NCI-H1694 treated with DMSO at 0.1 percent for 48 hours (cell line): ENCODE measurements around the gene TMEM69.
"Not testable (repeated sequence)": the region's sequence is repeated elsewhere in the genome, so short reads cannot be mapped to it uniquely, and the experiment has no call there.

Source experiments
- DNase-seq: peaks from one replicate; lab custom pipeline; 2025; lab: John Stamatoyannopoulos, UW

The TMEM69 gene, protein sequence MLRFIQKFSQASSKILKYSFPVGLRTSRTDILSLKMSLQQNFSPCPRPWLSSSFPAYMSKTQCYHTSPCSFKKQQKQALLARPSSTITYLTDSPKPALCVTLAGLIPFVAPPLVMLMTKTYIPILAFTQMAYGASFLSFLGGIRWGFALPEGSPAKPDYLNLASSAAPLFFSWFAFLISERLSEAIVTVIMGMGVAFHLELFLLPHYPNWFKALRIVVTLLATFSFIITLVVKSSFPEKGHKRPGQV

DNA sequence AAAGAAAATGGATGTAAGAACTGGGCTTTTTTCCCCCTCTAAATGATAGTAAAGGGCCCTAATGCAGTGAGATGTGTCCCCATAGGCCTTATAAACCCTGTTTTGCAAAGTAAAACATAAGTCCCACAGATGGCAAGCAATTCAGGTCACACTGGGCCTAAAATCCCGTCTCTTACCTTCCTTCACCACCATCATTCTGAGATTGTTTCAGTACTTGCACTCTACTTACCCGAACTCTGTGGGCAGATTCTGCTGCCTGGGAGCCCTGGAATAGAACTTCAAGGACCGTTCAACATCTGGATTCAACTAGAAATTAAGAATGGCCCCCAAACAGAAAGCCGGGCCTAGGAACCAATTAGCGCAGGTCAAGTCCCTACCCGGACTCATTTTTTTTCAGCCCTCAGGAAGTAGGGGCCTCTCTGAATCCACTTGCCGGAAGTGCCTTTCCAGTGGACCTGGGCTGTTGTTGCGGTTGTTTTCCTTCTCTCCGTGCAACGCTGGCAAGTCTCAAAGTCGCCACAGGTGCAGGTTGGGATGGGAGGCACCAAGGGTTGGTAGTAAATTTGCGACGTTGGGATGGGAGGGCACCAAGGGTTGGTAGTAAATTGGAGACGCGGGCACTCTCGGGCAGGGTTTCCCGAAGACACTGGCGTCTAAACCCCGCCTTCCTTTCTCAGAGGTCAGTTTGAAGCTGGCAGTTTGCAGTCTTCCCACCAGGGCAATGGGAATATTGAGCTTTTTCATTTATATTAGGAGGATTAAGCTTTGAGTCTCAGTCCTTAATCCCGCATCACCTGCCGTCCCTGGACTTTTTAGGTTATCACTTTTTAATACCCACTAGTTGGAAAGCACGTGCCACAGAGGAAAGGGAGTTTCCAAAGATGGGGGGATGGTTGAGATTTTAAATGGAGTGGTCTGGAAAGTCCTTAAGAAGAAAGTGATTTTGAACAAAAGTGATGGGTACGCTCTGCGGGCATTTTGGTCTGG is at the start of gene TMEM69:
TMEM69 (plus strand) TSS at position 428 of the 987 bp plus-strand sequence. CDS start 2,888 bp downstream, outside the sequence.
- DNase-seq: peak; percentile 84

DNA sequence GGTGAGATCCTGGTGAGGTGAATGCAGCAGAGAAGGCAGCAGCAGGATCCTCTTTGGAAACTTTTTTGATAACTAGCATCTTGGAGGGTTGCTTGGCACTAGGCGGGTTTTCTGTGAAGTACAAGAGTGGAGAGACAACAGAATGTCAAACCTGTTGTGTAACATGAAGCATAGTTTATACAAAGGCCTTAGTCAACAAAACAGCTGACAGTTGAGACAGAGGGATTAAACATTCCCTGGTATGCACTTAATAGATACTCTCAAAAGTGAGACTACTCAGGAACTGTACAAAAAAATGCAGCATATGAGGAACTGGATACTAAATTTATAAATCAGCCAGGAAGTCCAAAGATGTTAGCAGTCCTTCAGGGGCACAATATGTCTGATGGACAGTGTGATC is 47.7 kb upstream of the TMEM69 start:
- DNase-seq: no peak

DNA sequence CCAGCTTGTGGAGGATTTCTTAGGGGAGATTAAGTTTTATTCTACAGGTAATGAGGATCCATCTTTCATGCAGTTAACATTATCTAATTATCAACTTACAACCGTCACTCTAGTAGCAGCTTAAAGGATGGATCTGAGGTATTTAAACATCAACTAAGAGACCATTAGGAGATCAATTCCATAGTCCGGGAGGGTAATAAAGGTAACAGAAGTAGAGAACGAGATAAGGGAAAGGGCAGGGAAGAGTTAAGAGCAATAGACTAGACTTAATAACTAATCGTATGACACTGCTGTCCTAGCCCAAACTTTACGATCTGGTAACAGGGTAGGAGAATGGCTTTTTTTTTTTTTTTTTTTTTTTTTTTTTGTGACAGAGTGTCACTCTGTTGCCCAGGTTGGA is 44.7 kb upstream of the TMEM69 start:
- DNase-seq: no peak

DNA sequence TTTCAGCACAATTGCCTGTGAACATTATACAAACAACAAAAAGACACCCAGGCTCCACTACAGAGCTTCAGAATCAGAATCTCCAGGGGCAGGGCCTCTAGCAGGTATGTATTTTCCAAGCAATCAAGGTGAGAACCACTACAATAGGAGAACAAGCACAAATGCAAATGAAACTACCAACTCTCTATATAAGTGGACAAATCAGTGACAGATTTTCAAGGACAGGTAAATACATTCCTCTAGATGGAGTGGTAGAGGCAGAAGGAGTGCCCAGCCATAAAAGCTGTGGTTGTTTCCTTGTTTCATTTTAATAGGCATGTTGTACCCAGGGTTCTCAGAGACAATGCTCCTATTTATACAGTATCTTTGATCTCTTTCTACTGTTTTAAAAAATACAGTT is 44.0 kb upstream of the TMEM69 start:
- DNase-seq: no peak

DNA sequence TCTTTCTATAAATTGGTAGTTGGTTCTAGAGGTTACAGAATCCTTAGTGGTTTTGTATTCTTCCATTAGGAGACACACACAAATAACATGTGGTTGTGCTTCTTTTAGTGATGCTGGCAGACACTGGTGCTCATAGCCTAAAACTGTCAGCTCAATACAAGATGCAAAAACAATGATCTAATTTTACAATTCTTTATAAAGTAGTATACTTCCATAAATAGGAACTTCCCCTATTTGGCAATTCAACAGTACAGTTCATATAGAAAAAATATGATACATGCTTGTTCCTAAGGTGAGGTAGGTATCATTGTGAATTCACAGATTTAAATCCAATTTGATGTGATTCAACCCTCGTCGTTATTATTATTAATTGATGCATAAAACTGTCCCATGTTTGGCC is 43.3 kb upstream of the TMEM69 start:
- DNase-seq: no peak

DNA sequence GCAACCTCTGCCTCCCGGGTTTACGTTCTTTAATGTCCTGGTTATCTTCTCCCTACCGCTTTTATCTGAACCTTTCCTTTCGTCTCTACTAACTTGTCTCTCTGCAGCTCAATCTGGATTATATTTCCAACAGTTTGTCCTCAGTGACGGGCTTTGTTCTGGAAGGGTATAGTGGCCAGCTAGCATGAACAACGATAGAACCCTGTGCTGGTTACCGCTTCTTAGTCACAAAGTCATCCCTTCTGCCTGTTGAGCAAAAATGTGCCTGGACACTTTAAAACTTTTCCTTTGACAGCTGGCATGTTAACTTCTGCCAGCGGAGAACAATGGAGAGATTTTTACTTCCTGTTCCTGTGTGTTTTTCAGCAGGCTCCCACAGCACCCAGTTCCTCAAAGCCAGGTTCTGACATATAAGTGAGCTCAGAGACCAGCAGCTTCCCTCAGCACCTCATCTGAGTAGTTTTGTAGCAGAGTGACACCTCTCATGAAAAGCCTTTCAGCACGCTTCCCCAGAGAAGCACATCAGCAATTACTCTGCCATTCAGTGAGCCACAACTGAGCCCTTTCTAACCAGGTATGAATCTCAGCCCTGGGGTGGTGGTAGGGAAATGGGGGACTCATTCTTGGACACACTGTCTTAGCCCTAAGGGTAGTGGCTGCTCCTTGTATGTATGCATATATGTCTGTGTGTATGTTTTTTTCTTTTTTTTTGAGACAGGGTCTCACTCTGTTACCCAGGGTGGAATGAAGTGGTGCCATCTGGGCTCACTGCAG is 40.5 kb upstream of the TMEM69 start:
- DNase-seq: no peak

DNA sequence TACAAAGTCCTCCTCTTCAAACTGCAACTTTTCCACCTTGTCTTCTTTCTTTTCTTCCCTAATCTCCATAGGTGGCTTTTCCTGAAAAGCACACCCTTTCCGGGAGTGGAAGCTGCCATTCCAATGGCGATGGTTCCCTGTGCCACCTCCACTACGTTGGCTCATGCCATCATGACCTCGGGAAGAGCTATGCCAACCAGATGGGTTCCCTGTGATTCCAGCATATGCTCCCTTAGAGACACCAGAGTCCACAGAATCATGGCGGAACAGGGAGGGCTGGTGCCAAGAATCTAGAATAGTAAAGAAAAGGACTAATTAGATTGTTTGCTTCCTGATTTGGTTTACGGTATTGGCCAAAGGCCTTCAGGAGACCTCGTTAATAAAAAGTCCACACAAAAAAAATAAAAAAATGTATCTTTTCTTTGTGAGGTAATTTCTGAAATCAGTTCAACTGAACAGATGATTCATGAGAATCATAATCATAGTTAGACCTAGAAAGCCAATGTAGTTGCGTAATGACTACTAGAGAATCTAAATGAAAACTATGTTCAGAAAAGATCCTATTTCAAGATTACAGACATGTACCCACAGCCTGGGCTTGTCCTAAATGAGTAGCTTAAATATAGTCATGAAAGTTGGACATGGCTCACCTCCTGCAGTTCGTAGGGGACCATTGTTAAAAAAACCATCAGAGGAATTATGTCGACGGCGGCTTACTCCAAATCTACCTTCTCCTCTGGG is 33.3 kb upstream of the TMEM69 start:
- DNase-seq: no peak

DNA sequence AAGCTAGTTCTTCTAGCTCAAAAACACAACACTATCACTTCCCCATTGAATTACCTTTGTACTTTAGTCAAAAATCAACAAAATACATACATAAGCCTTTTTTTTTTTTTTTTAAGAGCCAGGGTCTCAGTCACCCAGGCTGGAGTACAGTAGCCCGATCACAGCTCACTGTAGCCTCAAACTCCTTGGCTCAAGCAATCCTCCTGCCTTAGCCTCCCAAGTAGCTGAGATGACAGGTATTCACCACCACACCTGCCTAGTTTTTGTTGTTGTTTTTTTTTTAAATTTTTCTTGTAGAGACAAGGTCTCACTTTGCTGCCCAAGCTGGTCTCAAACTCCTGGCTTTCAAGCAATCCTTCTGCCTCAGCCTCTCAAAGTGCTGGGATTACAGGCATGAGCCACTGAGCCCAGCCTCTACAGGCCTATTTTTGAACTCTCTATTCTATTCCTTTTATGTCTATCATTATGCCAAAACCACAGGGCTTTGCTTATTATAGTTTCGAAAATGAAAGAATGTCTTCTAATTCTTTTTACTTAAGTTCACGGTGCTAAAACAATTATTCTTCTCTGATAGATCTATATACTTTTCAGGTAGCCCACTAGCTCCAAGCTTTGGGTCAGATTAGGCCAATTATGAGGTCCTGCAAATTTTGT is 31.3 kb upstream of the TMEM69 start:
- no peak for DNase-seq

DNA sequence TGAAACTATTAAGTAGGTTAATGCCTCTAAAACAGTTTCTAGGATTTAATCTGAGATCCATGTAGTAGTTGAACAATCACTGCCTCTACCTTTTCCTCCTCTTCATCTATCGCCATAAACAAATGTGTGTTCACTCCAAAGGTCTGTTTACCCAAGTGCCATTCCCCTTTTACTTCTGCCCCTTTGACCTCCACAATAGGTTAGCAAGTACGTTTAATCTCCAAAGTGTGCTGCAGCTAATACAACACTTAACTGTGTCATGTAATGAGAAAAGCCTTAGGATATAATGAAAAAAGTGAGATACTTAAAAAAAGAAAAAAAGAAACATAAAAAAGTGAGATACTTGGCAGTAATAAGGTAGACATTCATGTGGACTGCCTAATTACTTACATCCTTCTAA is 29.8 kb upstream of the TMEM69 start:
- no peak for DNase-seq

DNA sequence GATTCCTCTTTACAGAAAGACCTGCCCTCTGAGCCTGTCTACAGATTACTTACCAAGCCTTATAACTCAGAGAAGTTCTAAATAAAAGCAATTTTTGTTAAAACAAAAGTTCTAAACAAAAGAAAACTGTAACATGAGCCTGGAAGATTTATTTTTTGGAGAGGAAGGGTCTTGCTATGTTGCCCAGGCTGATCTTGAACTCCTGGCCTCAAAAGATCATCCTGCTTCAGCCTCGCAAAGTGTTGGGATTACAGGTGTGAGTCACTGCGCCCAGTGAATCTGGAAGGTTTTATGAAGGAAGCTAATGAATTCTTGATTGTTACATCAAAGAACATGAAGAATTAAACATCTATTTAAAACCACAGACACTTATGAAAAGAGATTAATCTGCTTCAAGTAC is 28.8 kb upstream of the TMEM69 start:
- no peak for DNase-seq

DNA sequence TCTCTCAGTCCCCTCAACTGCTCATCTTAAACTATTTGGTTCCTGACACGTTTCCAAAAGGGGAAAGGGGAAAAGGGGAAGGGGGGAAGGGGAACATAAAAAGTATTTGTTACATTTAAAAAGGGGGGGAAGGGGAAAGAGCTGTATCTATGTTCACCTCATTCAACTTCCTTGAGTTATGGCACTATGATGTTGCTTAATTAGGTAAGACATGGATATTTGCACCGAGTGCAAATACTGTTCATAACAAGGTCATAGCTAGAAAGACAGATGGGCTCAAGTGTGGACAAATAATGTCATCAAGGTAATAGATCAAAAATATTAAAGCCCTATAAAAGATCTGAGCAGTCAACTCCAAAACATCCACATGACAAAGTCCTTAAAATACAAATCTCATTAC is 27.6 kb upstream of the TMEM69 start:
- no peak for DNase-seq

DNA sequence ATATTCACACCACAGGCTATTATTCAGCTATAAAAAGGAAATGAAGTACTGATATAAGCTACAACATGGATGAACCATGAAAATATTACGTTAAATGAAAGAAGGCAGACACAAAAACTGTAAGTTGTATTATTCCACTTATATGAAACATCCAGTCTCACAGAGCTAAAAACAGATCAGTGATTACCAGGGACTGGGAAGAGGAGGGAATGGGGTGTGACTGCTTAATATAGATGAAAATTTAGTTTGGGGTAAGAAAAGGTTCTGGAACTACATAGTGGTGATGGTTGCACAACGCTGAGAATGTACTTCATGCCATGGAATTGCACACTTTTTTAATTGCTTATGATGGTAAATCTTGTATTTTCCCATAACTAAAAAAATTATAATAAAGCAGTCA is 21.1 kb upstream of the TMEM69 start:
- no peak for DNase-seq

DNA sequence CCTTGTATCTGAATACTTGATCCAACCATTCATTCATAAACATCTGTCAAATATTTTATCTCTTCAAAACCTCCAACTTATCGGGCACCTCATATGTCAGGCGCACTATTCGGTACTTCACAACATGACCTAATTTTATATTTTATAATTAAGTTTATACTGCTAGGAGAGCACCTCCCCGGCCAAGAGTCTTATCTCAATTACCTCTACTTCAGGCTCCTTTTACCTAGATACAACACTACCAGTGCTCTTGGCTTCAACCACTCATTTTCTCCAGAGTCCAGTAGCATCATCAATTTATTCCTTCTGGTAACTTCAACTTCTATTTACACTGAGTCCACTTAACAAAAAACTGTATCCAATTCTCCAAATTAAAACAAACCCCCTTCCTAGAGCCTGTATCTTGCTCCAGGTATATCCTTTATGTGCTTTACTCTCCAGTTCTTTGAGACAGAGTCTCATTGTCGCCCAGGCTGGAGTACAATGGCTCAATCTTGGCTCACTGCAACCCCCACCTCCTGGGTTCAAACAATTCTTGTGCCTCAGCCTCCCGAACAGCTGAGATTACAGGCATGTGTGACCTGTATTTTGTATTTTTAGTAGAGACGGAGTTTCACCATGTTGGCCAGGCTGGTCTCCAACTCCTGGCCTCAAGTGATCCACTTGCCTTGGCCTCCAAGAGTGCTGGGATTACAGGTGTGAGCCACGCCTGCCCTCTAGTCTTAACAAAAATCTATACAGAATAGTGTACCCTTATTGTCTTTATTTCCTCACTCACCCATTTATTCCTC is 20.5 kb upstream of the TMEM69 start:
- DNase-seq: no peak

DNA sequence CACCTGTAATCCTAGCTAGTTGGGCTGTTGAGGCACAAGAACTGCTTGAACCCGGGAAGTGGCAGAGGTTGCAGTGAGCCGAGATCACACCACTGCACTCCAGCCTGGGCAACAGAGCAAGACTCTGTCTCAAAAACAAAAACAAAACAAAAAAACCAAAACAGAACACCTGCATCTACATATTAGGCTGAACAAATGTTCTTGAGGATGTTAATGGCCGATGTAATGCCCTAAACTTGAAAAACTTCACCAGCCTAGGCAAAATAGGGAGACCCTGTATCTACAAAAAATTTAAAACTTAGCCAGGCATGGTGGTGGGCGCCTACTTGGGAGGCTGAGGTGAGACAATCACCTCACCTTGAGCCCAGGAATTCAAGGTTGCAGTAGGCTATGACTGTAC is 19.5 kb upstream of the TMEM69 start:
- DNase-seq: no peak

DNA sequence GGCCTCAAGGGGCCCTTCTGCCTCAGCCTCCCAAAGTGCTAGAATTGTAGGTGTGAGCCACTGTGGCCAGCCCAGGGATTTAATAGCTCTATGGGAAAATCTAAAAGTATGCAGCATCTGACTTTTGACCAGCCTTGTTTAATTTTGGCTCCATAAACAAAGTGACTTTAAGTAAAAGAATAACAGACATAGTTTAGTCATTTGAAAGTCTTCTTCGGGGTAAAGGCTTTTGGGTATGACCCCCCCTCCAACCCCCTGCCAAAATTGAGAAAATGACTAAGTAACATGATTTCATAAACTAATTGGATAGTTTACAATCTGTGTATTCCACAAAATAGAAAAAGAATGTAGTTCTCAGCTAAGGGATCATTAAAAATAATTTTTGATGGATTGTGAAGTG is 18.6 kb upstream of the TMEM69 start:
- no peak for DNase-seq

DNA sequence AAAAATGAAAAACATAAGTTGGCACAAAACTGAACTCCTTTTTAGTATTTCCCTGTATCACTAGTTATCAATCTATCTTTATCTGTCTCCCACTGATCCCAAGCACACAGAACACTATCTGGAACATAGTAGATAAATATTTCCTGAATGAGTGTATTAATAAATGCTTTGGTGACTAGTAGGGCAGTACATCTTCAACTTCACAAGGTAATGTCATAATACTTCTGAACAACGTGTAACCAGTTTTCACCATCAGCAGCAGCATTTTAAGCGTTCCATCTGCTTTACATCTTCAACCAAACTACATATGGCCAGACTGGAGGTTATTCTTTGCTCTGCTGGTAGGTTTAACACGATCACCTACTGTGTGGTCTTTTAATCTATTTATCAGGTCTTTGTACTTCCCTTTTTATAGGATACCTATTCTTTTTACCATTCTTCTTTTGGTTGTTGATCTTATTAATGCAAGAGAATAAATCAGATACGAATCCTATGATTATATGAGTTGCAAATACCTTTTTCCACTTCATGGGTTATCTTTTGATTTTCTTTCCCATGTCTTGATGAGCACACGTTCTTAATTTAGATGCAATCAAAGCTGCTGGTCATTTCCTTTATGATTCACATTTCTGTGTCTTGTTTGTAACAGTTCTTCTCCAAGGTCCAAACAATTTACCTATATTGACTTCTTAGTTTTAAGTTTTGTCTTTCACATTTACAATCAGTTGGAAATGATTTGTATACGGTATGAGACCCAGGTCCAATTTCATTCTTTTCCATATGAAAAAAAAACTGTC is 17.9 kb upstream of the TMEM69 start:
- DNase-seq: no peak

DNA sequence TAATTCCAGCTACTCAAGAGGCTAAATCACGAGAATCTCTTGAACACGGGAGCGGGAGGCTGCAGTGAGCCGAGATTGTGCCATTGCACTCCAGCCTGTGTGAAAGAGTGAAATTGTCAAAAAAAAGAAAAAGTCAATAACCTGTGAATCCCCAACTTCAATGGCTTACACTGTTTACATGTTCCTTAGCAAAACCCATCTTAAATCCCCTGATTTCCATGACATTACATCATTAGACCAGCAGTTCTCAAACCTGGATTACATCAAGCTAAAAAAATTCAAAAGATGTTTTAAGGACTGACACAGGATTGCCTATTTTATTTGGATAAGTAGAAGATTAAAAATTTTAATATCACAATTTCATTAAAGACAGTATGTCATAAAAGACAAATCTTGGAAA is 14.0 kb upstream of the TMEM69 start:
- DNase-seq: no peak

DNA sequence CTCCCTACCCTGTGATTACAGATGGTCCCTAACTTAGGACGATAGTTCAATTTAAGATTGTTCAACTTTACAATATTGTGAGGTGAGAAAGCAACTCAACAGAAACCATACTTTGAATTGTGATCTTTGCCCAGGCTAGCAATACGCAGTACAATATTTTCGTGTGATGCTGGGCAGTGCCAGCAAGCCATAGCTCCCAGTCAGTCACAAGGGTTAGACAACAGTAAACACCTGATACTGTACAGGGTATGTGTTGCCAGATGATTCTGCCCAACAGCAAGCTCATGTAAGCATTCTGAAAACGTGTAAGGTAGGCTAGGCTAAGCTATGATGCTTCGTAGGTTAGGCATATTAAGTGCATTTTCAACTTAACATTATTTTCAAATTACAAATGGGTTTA is 13.5 kb upstream of the TMEM69 start:
- DNase-seq: no peak

DNA sequence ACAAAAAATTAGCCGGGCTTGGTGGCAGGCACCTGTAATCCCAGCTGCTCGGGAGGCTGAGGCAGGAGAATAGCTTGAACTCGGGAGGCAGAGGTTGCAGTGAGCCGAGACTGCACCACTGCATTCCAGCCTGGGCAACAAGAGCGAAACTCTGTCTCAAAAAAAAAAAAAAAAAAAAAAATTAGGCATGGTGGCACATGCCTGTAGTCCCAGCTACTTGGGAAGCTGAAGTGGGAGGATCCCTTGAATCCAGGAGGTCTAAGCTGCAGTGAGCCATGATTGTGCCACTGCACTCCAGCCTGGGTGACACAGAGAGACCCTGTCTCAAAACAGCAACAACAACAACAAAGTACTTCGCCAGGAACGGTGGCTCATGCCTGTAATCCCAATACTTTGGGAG is 11.4 kb upstream of the TMEM69 start:
- not testable (repeated sequence) for DNase-seq
